ENCODE results near the gene PRKCE.

Gene PRKCE

DNA sequence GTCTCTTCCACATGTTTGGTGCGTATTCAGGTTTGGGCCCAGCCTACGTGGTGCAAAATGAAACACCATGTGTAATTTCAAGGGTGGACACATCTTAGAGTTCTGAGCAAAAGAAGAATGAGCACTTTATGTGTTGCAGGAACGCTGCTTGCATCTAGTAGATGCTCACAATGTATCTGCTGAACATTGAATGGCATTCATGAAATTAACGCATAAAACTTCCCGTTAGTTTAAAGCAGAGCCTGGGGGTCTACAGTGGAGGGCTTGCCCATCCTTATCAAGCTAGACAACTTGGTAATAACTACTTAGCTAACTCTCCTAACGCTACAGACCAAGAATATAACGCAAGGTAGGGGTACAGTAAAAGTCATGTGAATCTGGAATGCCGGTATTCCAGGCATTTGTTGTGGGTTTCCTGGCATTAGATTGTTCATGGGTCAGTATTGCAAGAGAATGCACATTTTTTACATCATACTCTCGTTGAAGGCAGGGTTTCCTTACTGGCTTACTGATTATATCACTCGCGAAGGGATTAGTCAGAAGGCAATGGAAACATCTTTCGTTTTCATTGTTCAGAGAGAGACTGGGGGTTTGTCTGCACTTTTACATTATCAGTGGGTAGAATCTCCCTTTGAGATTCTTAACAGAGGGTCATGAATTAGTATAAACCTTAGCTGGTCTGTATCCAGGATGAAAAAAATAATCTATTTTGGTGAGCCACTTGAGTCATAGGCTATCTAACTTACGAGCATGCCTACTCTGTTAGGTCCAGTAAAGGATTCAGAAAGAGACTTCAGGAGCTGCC lies 416.2 kb downstream of the PRKCE start:
- H3K27me3 Mint-ChIP-seq = no peaks in the 10 kb centered on the region
- ATAC-seq = no peak
- no peak for DNase-seq
- H3K4me3 Mint-ChIP-seq = no peak overlapping the region
- H3K9me3 Mint-ChIP-seq = no peaks in the 10 kb centered on the region
- H3K4me1 Mint-ChIP-seq = peaks cover 5% of the 10 kb centered on the region
- H3K27ac Mint-ChIP-seq = peak overlapping the region in 1 of 2 donors; percentile 40

- Mint-ChIP-seq H3K27ac (no peak overlapping the region), H3K9me3 (no peaks in the 10 kb centered on the region)
Measured at GRCh38 chr2:46068636-46069035, 417.2 kb downstream of the PRKCE start.

DNA sequence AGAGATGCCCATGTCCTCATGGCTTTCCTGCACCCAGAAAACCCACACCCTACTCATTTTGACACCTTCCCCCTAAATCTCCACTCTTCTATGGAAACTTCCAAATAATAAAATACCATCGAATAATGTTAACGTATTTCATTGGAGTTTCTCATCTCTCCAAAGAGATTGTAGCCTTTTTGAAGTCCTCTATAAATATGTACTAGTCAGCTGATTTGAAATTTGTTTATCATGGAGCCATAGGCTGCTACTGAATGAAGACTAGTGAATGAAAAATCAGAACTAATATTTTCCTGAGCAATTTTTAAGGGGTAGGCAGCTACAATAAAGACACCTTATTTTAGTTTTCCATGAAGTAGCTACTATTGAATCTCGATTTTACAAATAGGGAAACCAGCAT lies 419.6 kb downstream of the PRKCE start:
- ATAC-seq (no peak), DNase-seq (no peak)
- H3K4me1 Mint-ChIP-seq = peaks cover 4% of the 10 kb centered on the region

More at GRCh38 chr2:46068636-46069035, 417.2 kb downstream of the PRKCE start:
- DNase-seq (no peak), ATAC-seq (no peak)
- Mint-ChIP-seq H3K27me3 (no peaks in the 10 kb centered on the region), H3K4me1 (peaks cover 4% of the 10 kb centered on the region), H3K4me3 (no peak overlapping the region)

GRCh38 chr2:46072101-46072820 lies 420.8 kb downstream of the PRKCE start:
- ATAC-seq (no peak), DNase-seq (no peak)
- no peaks in the 10 kb centered on the region for H3K27me3 Mint-ChIP-seq
- no peak overlapping the region for H3K4me3 Mint-ChIP-seq
- H3K9me3 Mint-ChIP-seq = no peaks in the 10 kb centered on the region
- H3K27ac Mint-ChIP-seq = no peak overlapping the region
- H3K4me1 Mint-ChIP-seq = peaks cover 4% of the 10 kb centered on the region

More for the DNA sequence above, 419.6 kb downstream of the PRKCE start:
- Mint-ChIP-seq H3K27me3 (no peaks in the 10 kb centered on the region), H3K4me3 (no peak overlapping the region), H3K27ac (no peak overlapping the region), H3K9me3 (no peaks in the 10 kb centered on the region)

DNA sequence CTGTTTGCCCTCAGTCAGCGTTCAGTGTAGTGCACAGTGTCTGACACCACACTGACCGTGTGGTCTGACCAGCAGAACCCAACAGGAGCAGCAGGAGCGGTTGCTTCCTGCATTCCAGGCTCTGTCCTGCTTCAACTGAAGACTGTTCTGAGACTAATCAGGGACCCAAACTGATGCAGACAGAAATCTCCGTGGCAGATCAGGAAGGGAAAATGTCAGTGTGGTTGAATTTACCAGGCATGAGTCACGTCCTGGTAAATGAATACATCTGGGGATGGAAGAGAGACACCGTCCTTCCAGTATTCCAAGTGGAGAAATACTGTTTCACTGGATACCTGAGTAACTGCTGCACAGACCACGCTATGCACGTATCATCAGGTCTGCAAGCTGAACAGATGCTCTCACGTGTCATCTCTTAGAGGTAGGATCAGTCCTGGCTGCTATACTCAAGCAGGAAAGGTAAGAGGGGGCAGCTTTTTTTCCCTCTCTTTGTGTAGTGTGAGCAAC lies 422.1 kb downstream of the PRKCE start:
- Mint-ChIP-seq H3K9me3 (no peaks in the 10 kb centered on the region), H3K27ac (peak overlapping the region in 1 of 2 donors; percentile 37), H3K4me3 (no peak overlapping the region), H3K27me3 (no peaks in the 10 kb centered on the region), H3K4me1 (peaks cover 4% of the 10 kb centered on the region)
- DNase-seq = no peak
- ATAC-seq = no peak

DNA sequence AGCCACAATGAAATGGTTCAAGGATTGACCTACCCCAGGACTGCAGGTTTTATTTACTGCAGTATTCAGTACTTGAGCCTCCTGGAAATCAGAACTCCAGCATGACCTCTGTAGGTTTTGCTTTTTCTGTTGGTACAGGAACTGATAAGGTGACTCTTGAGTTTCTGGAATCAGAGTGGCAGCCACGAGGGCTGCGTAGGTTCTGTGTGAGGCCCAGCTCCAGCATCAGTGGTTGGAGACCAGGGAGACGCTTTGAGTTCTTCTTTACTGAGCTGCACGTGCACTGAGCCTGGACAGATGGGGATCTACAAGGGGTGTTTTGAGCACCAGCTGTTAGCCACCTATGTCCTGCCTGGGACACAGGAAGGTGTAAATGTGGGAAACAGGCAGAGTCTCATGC lies 423.0 kb downstream of the PRKCE start:
- no peak for DNase-seq
- Mint-ChIP-seq H3K9me3 (no peaks in the 10 kb centered on the region), H3K4me1 (peaks cover 4% of the 10 kb centered on the region), H3K27me3 (no peaks in the 10 kb centered on the region), H3K27ac (no peak overlapping the region), H3K4me3 (no peak overlapping the region)
- ATAC-seq = no peak

- H3K4me1 Mint-ChIP-seq = peaks cover 4% of the 10 kb centered on the region
- no peak overlapping the region for H3K4me3 Mint-ChIP-seq
- H3K27ac Mint-ChIP-seq = no peak overlapping the region
- H3K9me3 Mint-ChIP-seq = no peaks in the 10 kb centered on the region
- no peaks in the 10 kb centered on the region for H3K27me3 Mint-ChIP-seq
- DNase-seq (no peak), ATAC-seq (no peak)
Measured at GRCh38 chr2:46075848-46076247, 424.4 kb downstream of the PRKCE start.

GRCh38 chr2:46076251-46076650 lies 424.8 kb downstream of the PRKCE start:
- no peak overlapping the region for H3K4me3 Mint-ChIP-seq
- H3K9me3 Mint-ChIP-seq = no peaks in the 10 kb centered on the region
- ATAC-seq (no peak), DNase-seq (no peak)
- H3K27ac Mint-ChIP-seq = no peak overlapping the region
- peaks cover 4% of the 10 kb centered on the region for H3K4me1 Mint-ChIP-seq
- no peaks in the 10 kb centered on the region for H3K27me3 Mint-ChIP-seq

DNA sequence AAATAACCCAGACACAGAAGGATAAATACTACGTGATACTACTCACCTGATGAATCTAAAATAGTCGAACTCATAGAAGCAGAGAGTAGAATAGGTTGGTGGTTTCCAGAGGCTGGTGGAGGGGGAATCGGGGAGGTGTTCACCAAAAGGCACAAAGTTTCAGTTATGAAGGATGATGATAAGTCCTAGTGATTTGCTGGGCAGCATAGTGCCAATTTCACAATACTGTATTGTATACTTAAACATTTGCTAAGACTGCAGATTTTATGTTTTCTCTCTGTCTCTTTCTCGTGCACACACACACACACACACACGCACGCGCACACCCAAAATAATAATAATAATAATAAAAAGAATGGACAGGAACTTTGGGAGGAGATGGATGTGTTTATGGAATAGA lies 425.4 kb downstream of the PRKCE start:
- no peaks in the 10 kb centered on the region for H3K27me3 Mint-ChIP-seq
- peaks cover 4% of the 10 kb centered on the region for H3K4me1 Mint-ChIP-seq
- H3K27ac Mint-ChIP-seq = peak overlapping the region in 1 of 2 donors; percentile 58
- H3K4me3 Mint-ChIP-seq = no peak overlapping the region
- no peaks in the 10 kb centered on the region for H3K9me3 Mint-ChIP-seq
- ATAC-seq = no peak
- DNase-seq = no peak

DNA sequence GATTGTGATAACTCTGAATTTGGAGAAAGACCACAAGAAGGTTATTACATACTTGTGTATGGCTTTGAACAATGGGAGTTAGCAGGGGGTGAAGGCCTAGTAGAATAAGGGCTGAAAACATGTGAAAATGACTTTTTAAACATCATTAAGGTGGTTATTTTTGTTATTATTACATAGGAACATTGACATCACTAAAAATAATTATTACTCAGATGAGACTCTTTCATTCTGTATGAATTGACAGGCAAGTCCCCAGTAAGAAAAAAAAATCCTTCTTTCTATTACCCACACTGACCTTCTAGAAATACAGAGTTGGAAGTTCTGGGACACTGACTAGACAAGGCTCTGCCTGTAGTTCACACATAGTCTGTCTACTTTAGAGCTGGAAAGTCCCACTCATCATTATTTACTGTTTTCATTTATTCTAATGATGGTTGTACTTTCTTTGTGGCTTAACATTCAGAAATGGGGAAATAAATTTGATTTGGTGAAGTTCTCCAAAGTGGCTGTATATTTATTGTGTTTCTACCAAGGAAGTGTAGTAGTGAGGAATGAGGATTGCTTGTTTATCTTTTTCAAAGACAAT lies 426.1 kb downstream of the PRKCE start:
- H3K27me3 Mint-ChIP-seq = no peaks in the 10 kb centered on the region
- H3K4me3 Mint-ChIP-seq = no peak overlapping the region
- ATAC-seq = no peak
- DNase-seq = no peak
- no peaks in the 10 kb centered on the region for H3K9me3 Mint-ChIP-seq
- H3K4me1 Mint-ChIP-seq = peaks cover 11% of the 10 kb centered on the region
- H3K27ac Mint-ChIP-seq = no peak overlapping the region

DNA sequence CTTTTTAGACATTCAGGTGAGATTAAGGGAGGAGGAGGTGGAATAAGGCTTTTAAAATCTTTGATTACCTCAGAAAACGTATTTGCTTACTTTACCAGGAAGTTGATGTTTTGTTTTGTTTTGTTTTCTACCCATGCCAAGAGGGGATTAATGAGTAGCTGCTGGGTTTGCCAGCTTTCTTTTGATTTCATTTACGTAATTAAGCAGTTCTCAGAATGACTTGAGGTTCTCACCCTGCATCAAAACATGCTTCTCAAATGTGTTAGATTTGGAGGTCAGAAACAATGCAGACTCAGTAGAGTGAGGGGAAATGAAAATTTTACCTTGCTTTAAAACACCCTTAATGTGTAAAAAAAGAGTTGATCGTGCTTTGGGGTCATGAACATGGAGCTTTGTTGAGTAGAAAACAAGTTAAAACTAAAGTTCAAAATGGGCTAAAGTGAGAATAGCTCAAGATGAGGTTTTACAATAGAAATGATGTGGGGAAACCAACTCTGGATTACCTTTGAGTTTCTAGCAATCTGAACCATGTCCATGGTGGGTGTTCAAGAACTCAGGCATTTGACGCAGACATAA lies 428.6 kb downstream of the PRKCE start:
- Mint-ChIP-seq H3K4me3 (no peak overlapping the region), H3K27me3 (no peaks in the 10 kb centered on the region), H3K4me1 (peaks cover 8% of the 10 kb centered on the region), H3K9me3 (no peaks in the 10 kb centered on the region), H3K27ac (no peak overlapping the region)
- ATAC-seq (no peak), DNase-seq (no peak)

DNA sequence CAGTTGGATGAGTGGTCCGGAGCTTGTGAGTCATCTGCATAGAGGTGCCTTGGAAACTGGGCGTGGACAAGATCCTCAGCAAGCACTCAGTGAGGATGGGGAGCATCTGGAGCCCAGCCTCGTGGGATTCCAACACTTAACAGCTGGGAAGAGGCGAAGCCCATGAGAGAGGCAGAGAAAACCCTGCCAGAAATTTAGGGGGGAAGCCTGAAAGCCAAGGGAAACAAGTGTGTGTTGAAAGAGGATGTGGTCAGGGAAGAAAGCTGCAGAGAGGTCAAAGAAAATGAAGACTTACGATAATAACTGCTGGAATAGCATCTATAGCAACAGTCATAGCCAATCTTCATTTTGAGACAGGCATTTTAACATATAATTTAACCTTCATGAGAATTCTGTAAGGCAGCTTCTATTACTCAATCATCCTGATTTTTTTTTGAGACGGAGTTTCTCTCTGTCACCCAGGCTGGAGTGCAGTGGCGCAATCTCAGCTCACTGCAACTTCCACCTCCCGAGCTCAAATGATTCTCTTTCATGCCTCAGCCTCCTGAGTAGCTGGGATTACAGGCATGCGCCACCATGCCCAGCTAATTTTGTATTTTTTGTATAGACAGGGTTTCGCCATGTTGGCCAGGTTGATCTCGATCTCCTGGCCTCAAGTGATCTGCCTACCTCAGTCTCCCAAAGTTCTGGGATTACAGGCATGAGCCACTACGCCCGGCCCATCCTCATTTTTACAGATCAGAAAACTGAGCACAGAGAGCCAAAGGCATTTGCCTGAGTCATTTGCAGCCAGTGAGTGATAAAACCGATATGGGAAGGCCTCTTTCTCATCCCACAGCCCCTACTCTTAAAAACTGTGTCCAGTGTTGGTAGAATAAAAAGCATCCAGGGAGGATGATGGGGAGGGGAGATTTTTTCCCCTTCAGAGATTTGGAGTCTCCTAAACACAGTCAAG lies 431.3 kb downstream of the PRKCE start:
- Mint-ChIP-seq H3K4me3 (no peak overlapping the region), H3K27ac (no peak overlapping the region), H3K27me3 (no peaks in the 10 kb centered on the region), H3K9me3 (no peaks in the 10 kb centered on the region), H3K4me1 (peaks cover 8% of the 10 kb centered on the region)
- ATAC-seq (no peak), DNase-seq (no peak)

DNA sequence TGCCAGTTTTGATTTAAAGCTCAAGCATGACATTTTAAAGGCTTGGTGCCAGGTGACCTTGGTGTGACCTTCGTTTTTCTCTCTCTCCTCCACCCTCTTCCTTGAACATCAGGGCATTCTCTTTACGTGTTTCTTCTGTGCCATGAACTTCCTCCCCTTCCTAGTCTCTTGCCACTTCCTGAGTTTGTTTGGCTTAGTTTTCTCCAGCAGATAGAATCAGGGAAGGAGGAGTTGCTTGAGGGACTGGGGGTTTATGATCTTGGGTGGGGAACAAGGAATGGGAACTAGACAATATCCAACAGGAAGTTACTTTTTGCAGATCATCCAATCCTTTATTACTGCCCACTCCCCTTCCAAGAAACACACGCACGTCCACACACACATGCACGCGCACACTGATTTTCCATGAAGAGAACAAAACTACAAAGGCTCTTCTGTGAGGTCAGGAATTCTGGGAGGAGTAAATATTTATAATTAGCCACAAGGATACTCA lies 435.1 kb downstream of the PRKCE start:
- H3K27me3 Mint-ChIP-seq = no peaks in the 10 kb centered on the region
- H3K4me3 Mint-ChIP-seq = no peak overlapping the region
- ATAC-seq (no peak), DNase-seq (no peak)
- H3K27ac Mint-ChIP-seq = no peak overlapping the region
- no peaks in the 10 kb centered on the region for H3K9me3 Mint-ChIP-seq
- H3K4me1 Mint-ChIP-seq = peaks cover 8% of the 10 kb centered on the region

DNA sequence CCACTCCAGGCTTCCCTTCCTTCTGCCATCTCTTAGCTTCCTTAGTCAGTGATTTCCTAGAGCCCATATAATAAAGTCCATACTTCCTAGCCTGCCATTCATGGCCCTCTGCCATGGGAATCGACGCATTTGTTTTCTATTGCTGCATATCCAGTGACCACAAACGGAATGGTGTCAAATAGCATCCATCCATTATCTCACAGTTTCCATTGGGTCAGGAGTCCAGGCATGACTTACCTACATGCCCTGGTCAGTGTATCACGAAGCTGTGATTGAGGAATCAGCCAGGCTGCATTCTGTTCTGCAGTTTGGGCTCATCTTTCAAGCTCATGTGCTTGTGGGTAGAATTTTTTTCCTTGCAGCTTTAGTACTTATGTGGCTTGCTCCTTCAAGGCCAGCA lies 436.0 kb downstream of the PRKCE start:
- Mint-ChIP-seq H3K4me1 (peaks cover 2% of the 10 kb centered on the region), H3K27ac (no peak overlapping the region), H3K4me3 (no peak overlapping the region), H3K27me3 (no peaks in the 10 kb centered on the region), H3K9me3 (no peaks in the 10 kb centered on the region)
- DNase-seq (no peak), ATAC-seq (no peak)

GRCh38 chr2:46091004-46091403 lies 439.5 kb downstream of the PRKCE start:
- H3K4me1 Mint-ChIP-seq = no peaks in the 10 kb centered on the region
- no peak for DNase-seq
- no peak for ATAC-seq
- H3K27me3 Mint-ChIP-seq = no peaks in the 10 kb centered on the region
- no peak overlapping the region for H3K27ac Mint-ChIP-seq
- H3K9me3 Mint-ChIP-seq = peaks cover 3 to 18% of the 10 kb centered on the region in 2 donors
- no peak overlapping the region for H3K4me3 Mint-ChIP-seq
